SK-N-SH treated with all-trans-retinoic acid at 6 μM for 48 hours (cell line): ENCODE data around the gene ANKMY2.

ENCODE experiments used
- ATAC-seq: fragments of 200-7000 bp; cut with Tn5 transposase; 3 replicates; pipeline ENCODE4 v1.9.1; 2020; ENCODE audit warnings: mild to moderate bottlenecking, moderate library complexity
- ARNTL ChIP-seq: fragments of 450-650 bp; formaldehyde crosslinking; IDR thresholded peaks from 2 replicates; pipeline ENCODE4 v1.5.0; 2020; ENCODE audit warnings: low read depth, mild to moderate bottlenecking, moderate library complexity, borderline replicate concordance
- BACH2 ChIP-seq: fragments of 250-450 bp; sonication (Bioruptor Pico); IDR thresholded peaks from 2 replicates; pipeline ENCODE4 v1.9.0; 2021; ENCODE audit warnings: mild to moderate bottlenecking, borderline replicate concordance
- CREB5 ChIP-seq: fragments of 250-450 bp; sonication (Bioruptor Pico); IDR thresholded peaks from 2 replicates; pipeline ENCODE4 v1.5.1; 2020; ENCODE audit warnings: low read depth, mild to moderate bottlenecking, moderate library complexity
- CSDC2 ChIP-seq: fragments of 250-450 bp; sonication (Bioruptor Pico); IDR thresholded peaks from 2 replicates; pipeline ENCODE4 v1.5.0; 2020; ENCODE audit warnings: mild to moderate bottlenecking, moderate library complexity
- ESRRG ChIP-seq: fragments of 250-450 bp; sonication (Bioruptor Pico); IDR thresholded peaks from 2 replicates; pipeline ENCODE4 v1.6.1; 2021; ENCODE audit warnings: mild to moderate bottlenecking
- GLIS3 ChIP-seq: fragments of 250-450 bp; sonication (Bioruptor Pico); IDR thresholded peaks from 2 replicates; pipeline ENCODE4 v1.5.0; 2020; ENCODE audit warnings: mild to moderate bottlenecking, moderate library complexity
- ISL1 ChIP-seq: fragments of 250-450 bp; sonication (Bioruptor Pico); IDR thresholded peaks from 2 replicates; pipeline ENCODE4 v2.1.2; 2022; ENCODE audit warnings: mild to moderate bottlenecking, moderate library complexity
- OSR1 ChIP-seq: fragments of 250-450 bp; sonication (Bioruptor Pico); IDR thresholded peaks from 2 replicates; pipeline ENCODE4 v1.8.0; 2022; ENCODE audit warnings: moderate library complexity, mild to moderate bottlenecking, inconsistent platforms
- PATZ1 ChIP-seq: fragments of 250-450 bp; sonication (Bioruptor Pico); IDR thresholded peaks from 2 replicates; pipeline ENCODE4 v1.8.0; 2020; ENCODE audit warnings: mild to moderate bottlenecking, moderate library complexity, borderline replicate concordance
- POU6F1 ChIP-seq: fragments of 250-450 bp; sonication (Bioruptor Pico); IDR thresholded peaks from 2 replicates; pipeline ENCODE4 v1.8.0; 2021; ENCODE audit warnings: low read depth, mild to moderate bottlenecking, moderate library complexity, borderline replicate concordance
- PPARA ChIP-seq: fragments of 250-450 bp; sonication (Bioruptor Pico); IDR thresholded peaks from 2 replicates; pipeline ENCODE4 v1.5.0; 2020; ENCODE audit warnings: mild to moderate bottlenecking, borderline replicate concordance
- RARB ChIP-seq: fragments of 250-450 bp; sonication (Bioruptor Pico); IDR thresholded peaks from 2 replicates; pipeline ENCODE4 v1.8.0; 2021; ENCODE audit warnings: mild to moderate bottlenecking, moderate library complexity
- SNAI2 ChIP-seq: fragments of 250-450 bp; sonication (Bioruptor Pico); IDR thresholded peaks from 2 replicates; pipeline ENCODE4 v1.5.0; 2020; ENCODE audit warnings: mild to moderate bottlenecking, moderate library complexity
- TCF4 ChIP-seq: fragments of 250-450 bp; sonication (Bioruptor Pico); IDR thresholded peaks from 2 replicates; pipeline ENCODE4 v1.8.0; 2021; ENCODE audit warnings: mild to moderate bottlenecking, moderate library complexity, borderline replicate concordance
- TOX ChIP-seq: fragments of 250-450 bp; sonication (Bioruptor Pico); IDR thresholded peaks from 2 replicates; pipeline ENCODE4 v1.8.0; 2021; ENCODE audit warnings: mild to moderate bottlenecking, moderate library complexity, borderline replicate concordance
- TSHZ2 ChIP-seq: fragments of 250-450 bp; sonication (Bioruptor Pico); IDR thresholded peaks from 2 replicates; pipeline ENCODE4 v1.5.0; 2020; ENCODE audit warnings: mild to moderate bottlenecking, moderate library complexity
- ZC3H10 ChIP-seq: fragments of 250-450 bp; sonication (Bioruptor Pico); IDR thresholded peaks from 2 replicates; pipeline ENCODE4 v1.5.1; 2021; ENCODE audit warnings: mild to moderate bottlenecking, moderate library complexity
- ZFP3 ChIP-seq: fragments of 250-450 bp; sonication (Bioruptor Pico); IDR thresholded peaks from 2 replicates; pipeline ENCODE4 v1.5.0; 2020; ENCODE audit warnings: mild to moderate bottlenecking, moderate library complexity
- ZFP30 ChIP-seq: fragments of 450-650 bp; formaldehyde crosslinking; IDR thresholded peaks from 2 replicates; pipeline ENCODE4 v1.5.0; 2022; ENCODE audit warnings: mild to moderate bottlenecking, moderate library complexity
- ZNF565 ChIP-seq: fragments of 450-650 bp; formaldehyde crosslinking; conservative IDR thresholded peaks from 2 replicates; pipeline ENCODE4 v1.5.0; 2020; ENCODE audit warnings: low read depth, mild to moderate bottlenecking, moderate library complexity
- ZNF70 ChIP-seq: fragments of 450-650 bp; formaldehyde crosslinking; IDR thresholded peaks from 2 replicates; pipeline ENCODE4 v1.5.0; 2020; ENCODE audit warnings: mild to moderate bottlenecking, moderate library complexity
- ZNF8 ChIP-seq: fragments of 450-650 bp; formaldehyde crosslinking; IDR thresholded peaks from 2 replicates; pipeline ENCODE4 v1.5.0; 2020; ENCODE audit warnings: mild to moderate bottlenecking, moderate library complexity

ANKMY2 gene

GRCh38 chr7:16585540-16585939 is 60.0 kb downstream of the ANKMY2 start (continued):
- TF ChIP-seq PATZ1 (CRISPR knock-in tag) (no peak), TCF4 (no peak), TOX (CRISPR knock-in tag) (no peak)

GRCh38 chr7:16583834-16584233 is 61.7 kb downstream of the ANKMY2 start:
- TF ChIP-seq ZC3H10 (CRISPR knock-in tag) (no peak), ZFP3 (CRISPR knock-in tag) (no peak), ESRRG (CRISPR knock-in tag) (no peak), TSHZ2 (CRISPR knock-in tag) (no peak), ZNF565 (CRISPR knock-in tag) (no peak), ARNTL (no peak), ISL1 (no peak), ZNF70 (CRISPR knock-in tag) (no peak), GLIS3 (CRISPR knock-in tag) (no peak), CSDC2 (no peak), RARB (CRISPR knock-in tag) (no peak), SNAI2 (CRISPR knock-in tag) (no peak), PPARA (CRISPR knock-in tag) (no peak), OSR1 (CRISPR knock-in tag) (no peak), BACH2 (CRISPR knock-in tag) (no peak)
- ATAC-seq: no peak

- TF ChIP-seq BACH2 (CRISPR knock-in tag): no peak
- no peak for TF ChIP-seq ZFP30 (CRISPR knock-in tag)
- TF ChIP-seq ZNF565 (CRISPR knock-in tag): no peak
- TF ChIP-seq CREB5 (CRISPR knock-in tag): no peak
- TF ChIP-seq TCF4: no peak
- no peak for TF ChIP-seq OSR1 (CRISPR knock-in tag)
- TF ChIP-seq SNAI2 (CRISPR knock-in tag): no peak
- no peak for TF ChIP-seq ZFP3 (CRISPR knock-in tag)
- no peak for TF ChIP-seq GLIS3 (CRISPR knock-in tag)
- no peak for TF ChIP-seq PATZ1 (CRISPR knock-in tag)
- no peak for TF ChIP-seq CSDC2
- TF ChIP-seq ZNF8: no peak
- TF ChIP-seq TSHZ2 (CRISPR knock-in tag): no peak
- no peak for TF ChIP-seq ZC3H10 (CRISPR knock-in tag)
- TF ChIP-seq PPARA (CRISPR knock-in tag): no peak
- TF ChIP-seq TOX (CRISPR knock-in tag): no peak
- TF ChIP-seq ESRRG (CRISPR knock-in tag): no peak
- no peak for TF ChIP-seq ISL1
- TF ChIP-seq RARB (CRISPR knock-in tag): no peak
- no peak for TF ChIP-seq POU6F1 (CRISPR knock-in tag)
- ATAC-seq: no peak
These were observed 64.3 kb downstream of the ANKMY2 start for GRCh38 chr7:16581286-16581685.
